ENCODE measurements around the gene THEM5. TPM values are rescaled to one million over a fixed set of nuclear protein-coding genes. Genes with fewer than 3 reads are reported as not detected.
"Not testable (repeated sequence)": the region's sequence is repeated elsewhere in the genome, so short reads cannot be mapped to it uniquely, and the experiment has no call there.

THEM5 gene
- not detected in 2 replicates for total RNA-seq (2014; rRNA removed; shearing (Covaris generic))

- no peak for DNase-seq (ENCODE audit: low spot score)
These were observed at the start of gene THEM5 for GRCh38 chr1:151853411-151853943. Gene THEM5 (minus strand): TSS chr1:151853712. CDS start chr1:151853565, 147 bp downstream.

- DNase-seq (ENCODE audit: low spot score), result no peak
These were observed 49.3 kb upstream of the THEM5 start for GRCh38 chr1:151902858-151903257.

GRCh38 chr1:151900804-151901203 is 47.3 kb upstream of the THEM5 start:
- DNase-seq (ENCODE audit: low spot score), result not testable (repeated sequence)

- no peak for DNase-seq (ENCODE audit: low spot score)
These were observed 45.0 kb upstream of the THEM5 start for GRCh38 chr1:151898519-151898991.

- no peak for DNase-seq (ENCODE audit: low spot score)
These were observed 44.5 kb upstream of the THEM5 start for GRCh38 chr1:151897991-151898431.

GRCh38 chr1:151893176-151893924 is 39.8 kb upstream of the THEM5 start:
- DNase-seq (ENCODE audit: low spot score), result no peak

DNA sequence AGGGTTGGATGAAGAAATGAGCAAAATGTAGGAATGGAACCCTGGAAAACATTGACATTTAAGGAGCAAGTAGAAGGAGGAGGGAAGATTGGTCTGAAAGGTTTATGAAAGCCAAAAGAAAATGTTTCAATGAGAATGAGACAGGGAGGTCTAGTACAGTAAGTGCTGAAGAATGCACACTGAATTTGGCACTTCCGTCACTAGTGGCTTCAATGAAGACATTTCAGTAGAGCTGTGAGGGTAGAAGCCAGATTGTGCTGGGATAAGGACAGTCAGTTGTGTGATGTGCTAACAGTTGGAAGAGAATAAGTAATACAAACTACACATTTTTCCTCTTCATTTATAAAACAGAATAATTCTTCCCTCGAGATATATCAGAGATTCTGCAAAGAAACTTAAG is 38.7 kb upstream of the THEM5 start:
- no peak for DNase-seq (ENCODE audit: low spot score)

- no peak for DNase-seq (ENCODE audit: low spot score)
These were observed 38.0 kb upstream of the THEM5 start for GRCh38 chr1:151891512-151891911.

GRCh38 chr1:151888972-151889570 is 35.6 kb upstream of the THEM5 start:
- no peak for DNase-seq (ENCODE audit: low spot score)

DNA sequence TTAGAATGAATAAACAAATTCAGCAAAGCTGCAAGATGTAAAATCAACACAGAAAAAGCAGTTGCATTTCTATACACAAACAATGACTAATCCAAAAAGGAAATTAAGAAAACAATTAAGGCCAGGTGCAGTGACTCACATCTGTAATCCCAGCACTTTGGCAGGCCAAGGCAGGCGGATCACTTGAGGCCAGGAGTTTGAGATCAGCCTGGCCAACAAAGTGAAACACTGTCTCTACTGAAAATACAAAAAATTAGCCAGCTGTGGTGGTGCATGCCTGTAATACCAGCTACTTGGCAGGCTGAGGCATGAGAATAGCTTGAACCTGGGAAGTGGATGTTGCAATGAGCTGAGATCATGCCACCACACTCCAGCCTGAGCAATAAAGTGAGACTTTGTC is 33.5 kb upstream of the THEM5 start:
- peak; percentile 31 for DNase-seq (ENCODE audit: low spot score)

DNA sequence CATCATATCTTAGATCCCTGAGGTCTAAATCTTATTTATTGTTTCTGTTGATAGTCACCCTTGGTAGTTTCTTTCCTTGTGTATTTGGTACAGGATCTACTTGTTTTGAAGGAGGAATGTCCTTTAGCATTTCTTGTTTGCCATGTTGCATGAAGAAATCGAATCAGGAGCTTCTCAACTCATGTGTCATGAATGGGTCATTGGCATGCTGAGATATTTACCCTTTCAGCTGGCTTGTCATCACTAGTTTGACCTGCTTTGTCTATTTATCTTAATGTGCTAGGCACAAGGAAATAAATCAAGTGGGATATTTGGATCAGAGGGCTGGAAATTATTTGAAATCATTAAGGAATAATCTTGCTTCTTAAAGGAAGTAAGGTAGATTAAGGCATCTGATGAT is 32.0 kb upstream of the THEM5 start:
- DNase-seq (ENCODE audit: low spot score), result no peak

DNA sequence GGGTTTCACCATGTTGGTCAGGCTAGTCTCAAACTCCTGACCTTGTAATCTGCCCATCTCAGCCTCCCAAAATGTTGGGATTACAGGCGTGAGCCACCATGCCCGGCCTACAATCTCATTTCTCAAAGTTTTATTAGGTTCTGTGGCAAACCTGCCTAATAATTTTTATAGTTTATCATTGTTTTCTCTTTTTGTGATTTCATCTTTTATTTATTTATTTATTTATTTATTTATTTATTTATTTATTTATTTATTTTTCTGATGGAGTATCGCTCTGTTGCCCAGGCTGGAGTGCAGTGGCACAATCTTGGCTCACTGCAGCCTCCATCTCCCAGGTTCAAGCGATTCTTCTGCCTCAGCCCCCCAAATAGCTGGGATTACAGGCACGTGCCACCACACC is 31.4 kb upstream of the THEM5 start:
- not testable (repeated sequence) for DNase-seq (ENCODE audit: low spot score)

GRCh38 chr1:151884445-151884844 is 30.9 kb upstream of the THEM5 start:
- not testable (repeated sequence) for DNase-seq (ENCODE audit: low spot score)

GRCh38 chr1:151883898-151884297 is 30.4 kb upstream of the THEM5 start:
- DNase-seq (ENCODE audit: low spot score), result not testable (repeated sequence)

DNA sequence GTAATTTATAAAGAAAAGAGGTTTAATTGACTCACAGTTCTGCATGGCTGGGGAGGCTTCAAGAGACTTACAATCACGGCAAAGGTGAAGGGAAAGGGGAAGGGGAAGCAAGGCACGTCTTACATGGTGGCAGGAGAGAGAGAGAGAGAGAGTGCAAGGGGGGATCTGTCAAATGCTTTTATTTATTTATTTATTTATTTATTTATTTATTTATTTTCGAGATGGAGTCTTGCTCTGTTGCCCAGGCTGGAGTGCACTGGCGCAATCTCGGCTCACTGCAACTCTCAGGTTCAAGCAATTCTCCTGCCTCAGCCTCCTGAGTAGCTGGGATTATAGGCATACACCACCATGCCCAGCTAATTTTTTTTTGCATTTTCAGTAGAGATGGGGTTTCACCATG is 29.4 kb upstream of the THEM5 start:
- DNase-seq (ENCODE audit: low spot score), result not testable (repeated sequence)

GRCh38 chr1:151882466-151882865 is 29.0 kb upstream of the THEM5 start:
- DNase-seq (ENCODE audit: low spot score), result no peak

DNA sequence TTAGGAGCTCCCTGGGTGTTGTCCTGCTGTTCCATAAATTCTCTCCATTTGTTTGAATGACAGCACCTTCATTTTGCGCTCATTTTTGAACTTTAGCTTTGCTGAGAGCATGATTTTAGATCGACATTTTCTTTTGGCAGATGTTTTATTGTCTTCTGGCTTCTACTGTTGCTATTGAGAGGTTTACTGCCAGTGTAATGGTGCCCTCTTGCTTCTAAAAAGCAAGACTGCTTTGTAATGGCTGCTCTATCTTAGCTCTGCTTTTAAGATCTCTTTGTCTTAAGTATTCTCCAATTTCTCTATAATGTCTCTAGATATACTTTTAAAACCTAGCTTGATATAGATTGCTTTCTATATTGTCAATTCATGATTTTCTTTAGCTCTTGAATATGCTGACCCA is 28.0 kb upstream of the THEM5 start:
- DNase-seq (ENCODE audit: low spot score), result no peak

GRCh38 chr1:151875419-151876097 is 22.0 kb upstream of the THEM5 start:
- DNase-seq (ENCODE audit: low spot score), result no peak

GRCh38 chr1:151872776-151873175 is 19.3 kb upstream of the THEM5 start:
- DNase-seq (ENCODE audit: low spot score), result not testable (repeated sequence)

- no peak for DNase-seq (ENCODE audit: low spot score)
These were observed 17.9 kb upstream of the THEM5 start for GRCh38 chr1:151871284-151872030.

DNA sequence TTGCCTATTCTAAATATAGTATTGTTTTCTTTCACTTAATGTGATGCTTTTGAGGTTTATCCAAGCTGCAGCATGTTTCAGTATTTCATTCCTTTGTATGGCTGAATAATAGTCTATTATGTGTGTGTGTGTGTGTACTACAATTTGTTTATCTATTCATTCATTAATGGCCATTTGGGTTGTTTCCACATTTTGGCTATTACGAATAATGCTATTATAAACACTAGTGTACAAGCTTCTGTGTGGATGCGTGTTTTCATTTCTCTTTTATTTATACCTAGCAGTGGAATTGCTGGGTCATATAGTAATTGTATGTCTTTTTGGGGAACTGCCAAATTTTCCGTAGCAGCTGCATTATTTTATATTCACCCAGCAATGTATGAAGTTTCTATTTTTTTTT is 15.0 kb upstream of the THEM5 start:
- no peak for DNase-seq (ENCODE audit: low spot score)

Data from A172 (cell line).